Esophagus muscularis mucosa (tissue), 4 donors: ENCODE data around the gene BTBD7. TPM values are rescaled to one million over a fixed set of nuclear protein-coding genes. Genes with fewer than 3 reads are reported as not detected.
"Not testable (repeated sequence)": the region's sequence is repeated elsewhere in the genome, so short reads cannot be mapped to it uniquely, and the experiment has no call there.

Experiments
- DNase-seq: peaks from one replicate; pipeline ENCODE4 v3.0.0-alpha.2; 2017; ENCODE audit errors: extremely low spot score
- H3K27ac ChIP-seq, 4 donors: fragments of 200-600 bp; sonication (generic); replicated peaks in 1 of 4; 1 replicate in 3 of 4; 2 replicates in 1 of 4; pipeline ENCODE4 v1.5.1; 2016 to 2019; ENCODE audit warnings: mild to moderate bottlenecking in 1 of 4
- H3K27me3 ChIP-seq, 4 donors: fragments of 200-600 bp; sonication (generic); one replicate each; pipeline versions ENCODE4 v1.5.1 to v1.6.0; 2016 to 2019
- H3K36me3 ChIP-seq, 4 donors: fragments of 200-600 bp; sonication (generic); one replicate each; pipeline ENCODE4 v1.5.1; 2016 to 2019
- H3K4me1 ChIP-seq, 4 donors: fragments of 200-600 bp; sonication (generic); one replicate each; pipeline ENCODE4 v1.5.1; 2016 to 2019
- H3K4me3 ChIP-seq, 4 donors: fragments of 200-600 bp; sonication (generic); 1 replicate in 2 of 4; 2 replicates in 2 of 4; pipeline ENCODE4 v1.5.1; 2016 to 2019; ENCODE audit warnings: mild to moderate bottlenecking in 4 of 4, moderate library complexity in 1 of 4
- H3K9me3 ChIP-seq, 4 donors: fragments of 200-600 bp; sonication (generic); 1 replicate in 3 of 4; 2 replicates in 1 of 4; pipeline ENCODE4 v1.5.1; 2016 to 2019
- CTCF ChIP-seq, 3 experiments: fragments of 200-600 bp in 2 of 3; fragments of 450-650 bp in 1 of 3; sonication (generic) in 2 of 3; IDR thresholded peaks; one replicate each; pipeline ENCODE4 v1.5.1; 2017 to 2019; ENCODE audit warnings: antibody characterized with exemption in 3 of 3, mild to moderate bottlenecking in 2 of 3, moderate library complexity in 1 of 3
- EP300 ChIP-seq: sonication (generic); formaldehyde crosslinking; IDR thresholded peaks from one replicate; pipeline ENCODE4 v1.6.1; 2017; ENCODE audit warnings: antibody characterized with exemption
- POLR2A ChIP-seq: fragments of 450-650 bp; IDR thresholded peaks from one replicate; pipeline ENCODE4 v1.6.1; 2017; ENCODE audit warnings: antibody characterized with exemption, moderate library complexity, mild to moderate bottlenecking, low read depth
- POLR2AphosphoS5 ChIP-seq, 2 donors: sonication (generic); formaldehyde crosslinking; IDR thresholded peaks; one replicate each; pipeline ENCODE4 v1.6.1; 2017; ENCODE audit warnings: antibody characterized with exemption in 2 of 2
- WGBS: methylation state at CpG from one replicate; pipeline ENCODE4 v1.1.5; 2018; 5-methylcytosine and 5-hydroxymethylcytosine counted together
- intact Hi-C: fragments of 100-400 bp; cut with DNase I; formaldehyde crosslinking; loops from one replicate; pipeline ENCODE4 v1.15.1; 2023
- total RNA-seq, 4 donors: library from RNA; depleted of rRNA; stranded (reverse); fragments of >200 nt; gene quantifications; one replicate each; pipeline versions ENCODE4 v1.1.0 to v1.2.1, GENCODE V29; 2016

The BTBD7 gene
- total RNA-seq, 4 donors from 2014 or later = 28.8 to 35.7 (median 30.1) TPM

- Histone ChIP-seq H3K4me1 (no peaks in the 10 kb centered on the region), H3K9me3 (peaks cover 0 to 13% (median 0%) of the 10 kb centered on the region in 4 donors), H3K4me3 (no peak overlapping the region), H3K36me3 (no peaks in the 10 kb centered on the region), H3K27me3 (no peaks in the 10 kb centered on the region), H3K27ac (no peak overlapping the region)
- TF ChIP-seq CTCF (IDR thresholded peaks at IDR 0.05) (no peak), POLR2A (no peak), EP300 (no peak), POLR2AphosphoS5 (IDR thresholded peaks at IDR 0.05) (no peak)
- WGBS = 80% methylated on average over 4 of the region's 4 CpGs
- intact Hi-C loops = no loop called here
- DNase-seq = no peak
Observed at GRCh38 chr14:93369713-93370266, 37.0 kb upstream of the BTBD7 start.

GRCh38 chr14:93368996-93369712, 36.3 kb upstream of the BTBD7 start:
- TF ChIP-seq POLR2AphosphoS5 (IDR thresholded peaks at IDR 0.05) (no peak), POLR2A (no peak), CTCF (IDR thresholded peaks at IDR 0.05) (no peak), EP300 (no peak)
- H3K27ac ChIP-seq = no peak overlapping the region
- H3K4me3 ChIP-seq = no peak overlapping the region
- intact Hi-C loops = no loop called here
- H3K27me3 ChIP-seq = no peaks in the 10 kb centered on the region
- no peak for DNase-seq
- WGBS = 61% methylated on average over 5 of the region's 5 CpGs
- H3K4me1 ChIP-seq = no peaks in the 10 kb centered on the region
- peaks cover 0 to 10% (median 0%) of the 10 kb centered on the region in 4 donors for H3K9me3 ChIP-seq
- no peaks in the 10 kb centered on the region for H3K36me3 ChIP-seq

- DNase-seq = not testable (repeated sequence)
Observed at GRCh38 chr14:93354873-93355272, 22.0 kb upstream of the BTBD7 start.

GRCh38 chr14:93348292-93348691, 15.5 kb upstream of the BTBD7 start:
- Histone ChIP-seq H3K9me3 (no peaks in the 10 kb centered on the region), H3K4me3 (no peak overlapping the region), H3K36me3 (no peaks in the 10 kb centered on the region), H3K27ac (no peak overlapping the region), H3K4me1 (no peaks in the 10 kb centered on the region), H3K27me3 (no peaks in the 10 kb centered on the region)
- intact Hi-C loops = no loop called here
- WGBS = 80% methylated on average over 5 of the region's 5 CpGs
- no peak for DNase-seq
- TF ChIP-seq POLR2AphosphoS5 (IDR thresholded peaks at IDR 0.05) (no peak), CTCF (IDR thresholded peaks at IDR 0.05) (no peak), POLR2A (no peak), EP300 (no peak)

More at GRCh38 chr14:93354873-93355272, 22.0 kb upstream of the BTBD7 start:
- H3K4me3 ChIP-seq, intact Hi-C loops, H3K27ac ChIP-seq, H3K27me3 ChIP-seq, H3K9me3 ChIP-seq, H3K4me1 ChIP-seq, H3K36me3 ChIP-seq: not testable (repeated sequence)
- WGBS = 88% methylated on average over 6 of the region's 6 CpGs

- DNase-seq = no peak
Observed at GRCh38 chr14:93347850-93348249, 15.0 kb upstream of the BTBD7 start.

More at GRCh38 chr14:93347850-93348249, 15.0 kb upstream of the BTBD7 start:
- Histone ChIP-seq H3K4me1 (no peaks in the 10 kb centered on the region), H3K9me3 (no peaks in the 10 kb centered on the region), H3K36me3 (no peaks in the 10 kb centered on the region), H3K27me3 (no peaks in the 10 kb centered on the region), H3K27ac (no peak overlapping the region), H3K4me3 (no peak overlapping the region)
- TF ChIP-seq POLR2A (no peak), EP300 (no peak), POLR2AphosphoS5 (IDR thresholded peaks at IDR 0.05) (no peak), CTCF (IDR thresholded peaks at IDR 0.05) (no peak)
- 83% methylated on average over 8 of the region's 8 CpGs for WGBS
- intact Hi-C loops = no loop called here
